ENCODE results near the gene NISCH.

NISCH gene

DNA sequence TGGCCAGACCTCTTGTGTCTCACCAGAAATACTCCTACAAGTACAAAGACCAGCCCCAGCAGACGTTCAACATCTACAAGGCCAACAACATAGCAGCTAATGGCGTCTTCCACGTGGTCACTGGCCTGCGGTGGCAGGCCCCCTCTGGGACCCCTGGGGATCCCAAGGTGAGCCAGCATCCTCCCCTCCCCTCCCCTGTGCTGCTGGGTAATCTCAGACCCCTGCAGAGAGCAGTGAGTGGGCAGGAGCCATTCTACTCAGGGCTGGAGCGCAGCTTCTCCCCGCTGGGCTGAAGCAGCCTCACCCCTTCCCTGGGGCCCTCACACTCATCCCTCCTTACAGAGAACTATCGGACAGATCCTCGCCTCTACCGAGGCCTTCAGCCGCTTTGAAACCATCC is 49.6 kb downstream of the NISCH start:
- no peak overlapping the region for H3K27ac Mint-ChIP-seq
- H3K27me3 Mint-ChIP-seq (ENCODE audit: low read depth): peaks cover 6% of the 10 kb centered on the region
- H3K4me1 Mint-ChIP-seq: no peaks in the 10 kb centered on the region
- H3K9me3 Mint-ChIP-seq: no peaks in the 10 kb centered on the region
- no peaks in the 10 kb centered on the region for H3K36me3 Mint-ChIP-seq (ENCODE audit: low read depth)
- no peak for TF ChIP-seq CTCF (IDR thresholded peaks at IDR 0.05; ENCODE audit: unreplicated experiment in 3 of 3)
- H3K4me3 Mint-ChIP-seq: no peak overlapping the region

- Mint-ChIP-seq H3K9me3 (no peaks in the 10 kb centered on the region), H3K4me3 (no peak overlapping the region), H3K4me1 (no peaks in the 10 kb centered on the region), H3K27ac (no peak overlapping the region), H3K27me3 (ENCODE audit: low read depth) (peaks cover 11% of the 10 kb centered on the region), H3K36me3 (ENCODE audit: low read depth) (no peaks in the 10 kb centered on the region)
- no peak for TF ChIP-seq CTCF (IDR thresholded peaks at IDR 0.05; ENCODE audit: unreplicated experiment in 3 of 3)
Observed at GRCh38 chr3:52506266-52506966, 51.0 kb downstream of the NISCH start.

- no peaks in the 10 kb centered on the region for H3K36me3 Mint-ChIP-seq (ENCODE audit: low read depth)
- H3K4me3 Mint-ChIP-seq: no peak overlapping the region
- H3K27ac Mint-ChIP-seq: no peak overlapping the region
- H3K4me1 Mint-ChIP-seq: no peaks in the 10 kb centered on the region
- H3K9me3 Mint-ChIP-seq: no peaks in the 10 kb centered on the region
- TF ChIP-seq CTCF (IDR thresholded peaks at IDR 0.05; ENCODE audit: unreplicated experiment in 3 of 3): no peak
- peaks cover 11% of the 10 kb centered on the region for H3K27me3 Mint-ChIP-seq (ENCODE audit: low read depth)
Observed at GRCh38 chr3:52507359-52507758, 52.0 kb downstream of the NISCH start.

GRCh38 chr3:52509753-52510328 is 54.4 kb downstream of the NISCH start:
- H3K4me3 Mint-ChIP-seq: no peak overlapping the region
- H3K27ac Mint-ChIP-seq: no peak overlapping the region
- H3K4me1 Mint-ChIP-seq: no peaks in the 10 kb centered on the region
- H3K9me3 Mint-ChIP-seq: no peaks in the 10 kb centered on the region
- no peak for TF ChIP-seq CTCF (IDR thresholded peaks at IDR 0.05; ENCODE audit: unreplicated experiment in 3 of 3)
- H3K36me3 Mint-ChIP-seq (ENCODE audit: low read depth): no peaks in the 10 kb centered on the region
- H3K27me3 Mint-ChIP-seq (ENCODE audit: low read depth): peaks cover 11% of the 10 kb centered on the region

- peaks cover 14% of the 10 kb centered on the region for H3K27me3 Mint-ChIP-seq (ENCODE audit: low read depth)
- H3K27ac Mint-ChIP-seq: no peak overlapping the region
- no peaks in the 10 kb centered on the region for H3K36me3 Mint-ChIP-seq (ENCODE audit: low read depth)
- no peak for TF ChIP-seq CTCF (IDR thresholded peaks at IDR 0.05; ENCODE audit: unreplicated experiment in 3 of 3)
- no peaks in the 10 kb centered on the region for H3K4me1 Mint-ChIP-seq
- no peak overlapping the region for H3K4me3 Mint-ChIP-seq
- no peaks in the 10 kb centered on the region for H3K9me3 Mint-ChIP-seq
Observed at GRCh38 chr3:52511509-52511908, 56.1 kb downstream of the NISCH start.

DNA sequence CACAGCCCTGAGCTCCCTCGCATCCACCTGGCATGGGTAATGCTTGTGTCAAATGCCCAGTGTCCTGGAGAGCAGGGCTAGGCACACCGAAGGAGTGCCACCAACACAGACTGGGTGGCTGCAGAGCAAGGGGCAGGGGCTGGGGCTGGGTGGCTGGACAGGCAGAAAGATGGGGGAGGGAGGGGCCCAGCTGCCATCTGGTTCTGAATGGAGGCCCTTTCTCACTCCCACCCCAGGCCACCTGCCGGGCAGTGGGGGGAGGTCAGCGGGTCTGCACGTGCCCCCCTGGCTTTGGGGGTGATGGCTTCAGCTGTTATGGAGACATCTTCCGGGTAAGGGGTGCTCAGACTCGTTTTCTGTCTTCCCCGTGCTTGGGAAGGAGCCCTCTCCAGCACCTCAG is 56.7 kb downstream of the NISCH start:
- H3K4me1 Mint-ChIP-seq: no peaks in the 10 kb centered on the region
- H3K9me3 Mint-ChIP-seq: no peaks in the 10 kb centered on the region
- H3K36me3 Mint-ChIP-seq (ENCODE audit: low read depth): no peaks in the 10 kb centered on the region
- H3K27ac Mint-ChIP-seq: no peak overlapping the region
- H3K4me3 Mint-ChIP-seq: no peak overlapping the region
- H3K27me3 Mint-ChIP-seq (ENCODE audit: low read depth): peaks cover 14% of the 10 kb centered on the region
- TF ChIP-seq CTCF (IDR thresholded peaks at IDR 0.05; ENCODE audit: unreplicated experiment in 3 of 3): no peak

All from nephron (organoid).